ENCODE data around the gene TNRC6B. TPM values are rescaled to one million over a fixed set of nuclear protein-coding genes. Genes with fewer than 3 reads are reported as not detected.

TNRC6B gene
- polyA plus RNA-seq, 1 donor from 2014 or later = 7.6 TPM

- no peak for TF ChIP-seq TAF1 (IDR thresholded peaks at IDR 0.05; ENCODE audit: low read depth)
- peaks cover 9% of the 10 kb centered on the region for H4K20me1 ChIP-seq (ENCODE audit: insufficient read depth)
- no peaks in the 10 kb centered on the region for H3K9me2 ChIP-seq (ENCODE audit: insufficient read depth, low read length)
- H3K27me3 ChIP-seq (ENCODE audit: insufficient read depth, low read depth, low read length) = no peaks in the 10 kb centered on the region
- H2AFZ ChIP-seq (ENCODE audit: low read depth, low read length) = no peak overlapping the region
- no peak overlapping the region for H3K9ac ChIP-seq (ENCODE audit: low read length)
- no peaks in the 10 kb centered on the region for H3K36me3 ChIP-seq (ENCODE audit: insufficient read depth, low read length)
- H3F3A ChIP-seq (ENCODE audit: insufficient read depth, low read length, poor library complexity, severe bottlenecking) = peaks cover 7% of the 10 kb centered on the region
- no peak overlapping the region for H3K4me3 ChIP-seq (ENCODE audit: low read length)
- H3K79me2 ChIP-seq (replicated peaks; ENCODE audit: insufficient read depth, low read length) = peaks cover 70% of the 10 kb centered on the region
- no peaks in the 10 kb centered on the region for H3K9me3 ChIP-seq (ENCODE audit: low read length)
- H3K4me2 ChIP-seq (ENCODE audit: low read length) = no peak overlapping the region
- no peak overlapping the region for H3K27ac ChIP-seq (ENCODE audit: low read length)
Measured at GRCh38 chr22:40234658-40235057, 56.9 kb downstream of the TNRC6B start.

GRCh38 chr22:40235308-40235707, 57.6 kb downstream of the TNRC6B start:
- peaks cover 11% of the 10 kb centered on the region for H4K20me1 ChIP-seq (ENCODE audit: insufficient read depth)
- no peaks in the 10 kb centered on the region for H3K27me3 ChIP-seq (ENCODE audit: insufficient read depth, low read depth, low read length)
- H3K9ac ChIP-seq (ENCODE audit: low read length) = no peak overlapping the region
- H3K36me3 ChIP-seq (ENCODE audit: insufficient read depth, low read length) = no peaks in the 10 kb centered on the region
- H3K4me2 ChIP-seq (ENCODE audit: low read length) = no peak overlapping the region
- no peak for TF ChIP-seq MXI1 (conservative IDR thresholded peaks at IDR 0.05; ENCODE audit: poor library complexity, severe bottlenecking)
- H3K27ac ChIP-seq (ENCODE audit: low read length) = no peak overlapping the region
- no peak overlapping the region for H2AFZ ChIP-seq (ENCODE audit: low read depth, low read length)
- H3K4me3 ChIP-seq (ENCODE audit: low read length) = no peak overlapping the region
- H3K9me3 ChIP-seq (ENCODE audit: low read length) = no peaks in the 10 kb centered on the region
- H3K79me2 ChIP-seq (replicated peaks; ENCODE audit: insufficient read depth, low read length) = peaks cover 67% of the 10 kb centered on the region
- H3K9me2 ChIP-seq (ENCODE audit: insufficient read depth, low read length) = no peaks in the 10 kb centered on the region
- peaks cover 7% of the 10 kb centered on the region for H3F3A ChIP-seq (ENCODE audit: insufficient read depth, low read length, poor library complexity, severe bottlenecking)

- H3K27ac ChIP-seq (ENCODE audit: low read length) = no peak overlapping the region
- H3K27me3 ChIP-seq (ENCODE audit: insufficient read depth, low read depth, low read length) = no peaks in the 10 kb centered on the region
- TF ChIP-seq RAD21 (conservative IDR thresholded peaks at IDR 0.05) (no peak), REST (IDR thresholded peaks at IDR 0.05; ENCODE audit: borderline replicate concordance) (no peak), POLR2AphosphoS5 (IDR thresholded peaks at IDR 0.05) (no peak), SMC3 (conservative IDR thresholded peaks at IDR 0.05; ENCODE audit: poor library complexity) (no peak), TAF1 (IDR thresholded peaks at IDR 0.05; ENCODE audit: low read depth) (no peak), EZH2 (IDR thresholded peaks at IDR 0.05; ENCODE audit: borderline replicate concordance, insufficient read depth, low read length, poor library complexity, severe bottlenecking) (no peak), CTCF (IDR thresholded peaks at IDR 0.05; ENCODE audit: poor library complexity, severe bottlenecking) (no peak), EP300 (conservative IDR thresholded peaks at IDR 0.05; ENCODE audit: poor library complexity, severe bottlenecking) (no peak), MXI1 (conservative IDR thresholded peaks at IDR 0.05; ENCODE audit: poor library complexity, severe bottlenecking) (no peak)
- peaks cover 6% of the 10 kb centered on the region for H3F3A ChIP-seq (ENCODE audit: insufficient read depth, low read length, poor library complexity, severe bottlenecking)
- no peak overlapping the region for H3K4me3 ChIP-seq (ENCODE audit: low read length)
- H4K20me1 ChIP-seq (ENCODE audit: insufficient read depth) = peaks cover 18% of the 10 kb centered on the region
- H3K9me3 ChIP-seq (ENCODE audit: low read length) = no peaks in the 10 kb centered on the region
- no peak overlapping the region for H3K9ac ChIP-seq (ENCODE audit: low read length)
- H3K79me2 ChIP-seq (replicated peaks; ENCODE audit: insufficient read depth, low read length) = peaks cover 63% of the 10 kb centered on the region
- H2AFZ ChIP-seq (ENCODE audit: low read depth, low read length) = no peak overlapping the region
- no peaks in the 10 kb centered on the region for H3K9me2 ChIP-seq (ENCODE audit: insufficient read depth, low read length)
- H3K36me3 ChIP-seq (ENCODE audit: insufficient read depth, low read length) = no peaks in the 10 kb centered on the region
- no peak overlapping the region for H3K4me2 ChIP-seq (ENCODE audit: low read length)
Measured at GRCh38 chr22:40236131-40236665, 58.5 kb downstream of the TNRC6B start.

All from neural cell (in vitro differentiated cells).